ENCODE data around the gene WSCD1. TPM values are rescaled to one million over a fixed set of nuclear protein-coding genes. Genes with fewer than 3 reads are reported as not detected.
A peak's percentile ranks its signal among the peaks of the same experiment; 100 is the strongest.

Gene WSCD1
- total RNA-seq, 1 experiment from 2014 or later, result not detected

DNA sequence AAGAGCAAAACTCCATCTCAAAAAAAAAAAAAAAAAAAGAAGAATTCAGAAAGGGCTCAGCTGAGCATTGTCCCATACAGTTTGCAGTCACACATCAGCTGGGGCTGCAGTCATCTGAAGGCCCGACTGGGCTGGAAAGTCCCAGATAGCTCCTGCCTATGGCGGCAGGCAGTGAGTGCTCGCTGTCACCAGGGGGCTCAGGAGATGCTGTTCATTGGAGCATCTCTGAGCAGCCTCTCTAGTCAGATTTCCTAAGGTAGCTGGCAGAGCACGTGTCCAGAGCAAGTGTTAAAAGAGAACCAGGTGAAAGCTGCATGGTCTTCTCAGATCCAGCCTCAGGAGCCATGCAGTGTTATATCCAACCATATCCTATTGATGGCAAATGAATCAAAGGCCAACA, 75.8 kb downstream of the WSCD1 start:
- no peak overlapping the region for H3K27ac ChIP-seq (ENCODE audit: low read length)
- H2AFZ ChIP-seq (ENCODE audit: low read length), result no peak overlapping the region
- DNase-seq, result peak; percentile 58
- H3K79me2 ChIP-seq (ENCODE audit: low read length), result no peaks in the 10 kb centered on the region
- H3K36me3 ChIP-seq (ENCODE audit: insufficient read depth, low read length), result no peaks in the 10 kb centered on the region
- H3K9ac ChIP-seq (ENCODE audit: low read length), result no peak overlapping the region
- no peaks in the 10 kb centered on the region for H3K9me3 ChIP-seq (ENCODE audit: low read length)
- H3K4me2 ChIP-seq (ENCODE audit: low read depth, low read length, poor library complexity, severe bottlenecking), result no peak overlapping the region
- no peaks in the 10 kb centered on the region for H3K9me2 ChIP-seq (replicated peaks; ENCODE audit: insufficient read depth, low read length)
- no peaks in the 10 kb centered on the region for H3K27me3 ChIP-seq (ENCODE audit: low read length)
- H4K20me1 ChIP-seq (ENCODE audit: insufficient read depth, low read depth, low read length), result no peaks in the 10 kb centered on the region
- H3K4me1 ChIP-seq (ENCODE audit: low read length), result no peaks in the 10 kb centered on the region
- no peak overlapping the region for H3K4me3 ChIP-seq (ENCODE audit: low read length)

- Histone ChIP-seq H3K36me3 (ENCODE audit: insufficient read depth, low read length) (no peaks in the 10 kb centered on the region), H3K9me3 (ENCODE audit: low read length) (no peaks in the 10 kb centered on the region), H3K27ac (ENCODE audit: low read length) (no peak overlapping the region), H3K27me3 (ENCODE audit: low read length) (no peaks in the 10 kb centered on the region), H3K4me1 (ENCODE audit: low read length) (no peaks in the 10 kb centered on the region), H3K4me2 (ENCODE audit: low read depth, low read length, poor library complexity, severe bottlenecking) (no peak overlapping the region), H3K9ac (ENCODE audit: low read length) (no peak overlapping the region), H2AFZ (ENCODE audit: low read length) (no peak overlapping the region), H3K79me2 (ENCODE audit: low read length) (no peaks in the 10 kb centered on the region), H3K9me2 (replicated peaks; ENCODE audit: insufficient read depth, low read length) (no peaks in the 10 kb centered on the region), H3K4me3 (ENCODE audit: low read length) (no peak overlapping the region), H4K20me1 (ENCODE audit: insufficient read depth, low read depth, low read length) (no peaks in the 10 kb centered on the region)
- DNase-seq, result no peak
These were observed 76.9 kb downstream of the WSCD1 start for GRCh38 chr17:6147042-6147441.

DNA sequence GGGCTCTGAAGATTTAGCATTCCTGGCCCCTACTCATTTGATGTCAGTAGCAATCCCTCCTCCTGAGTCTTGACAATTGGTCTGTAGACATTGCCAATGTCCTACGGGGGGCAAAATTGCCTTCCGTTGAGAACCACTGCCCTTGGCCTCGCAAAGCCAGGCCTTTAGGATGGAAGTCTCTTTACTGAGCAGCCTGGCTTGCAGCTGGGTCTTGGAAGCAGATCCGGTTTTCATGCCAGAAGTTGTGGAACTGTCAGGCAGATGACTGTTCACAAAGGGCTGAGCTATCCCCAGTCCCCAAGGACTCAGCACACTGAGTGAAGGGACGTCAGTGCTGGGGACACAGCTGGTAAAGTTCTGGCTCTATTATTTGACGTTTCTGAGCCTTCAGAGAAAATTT, 83.2 kb downstream of the WSCD1 start:
- Histone ChIP-seq H3K4me3 (ENCODE audit: low read length) (no peak overlapping the region), H3K9me3 (ENCODE audit: low read length) (no peaks in the 10 kb centered on the region), H3K36me3 (ENCODE audit: insufficient read depth, low read length) (no peaks in the 10 kb centered on the region), H3K4me2 (ENCODE audit: low read depth, low read length, poor library complexity, severe bottlenecking) (no peak overlapping the region), H3K4me1 (ENCODE audit: low read length) (no peaks in the 10 kb centered on the region), H3K79me2 (ENCODE audit: low read length) (no peaks in the 10 kb centered on the region), H4K20me1 (ENCODE audit: insufficient read depth, low read depth, low read length) (no peaks in the 10 kb centered on the region), H3K9me2 (replicated peaks; ENCODE audit: insufficient read depth, low read length) (no peaks in the 10 kb centered on the region), H2AFZ (ENCODE audit: low read length) (no peak overlapping the region), H3K9ac (ENCODE audit: low read length) (no peak overlapping the region), H3K27me3 (ENCODE audit: low read length) (no peaks in the 10 kb centered on the region), H3K27ac (ENCODE audit: low read length) (no peak overlapping the region)
- DNase-seq, result no peak

- DNase-seq, result no peak
- H2AFZ ChIP-seq (ENCODE audit: low read length), result no peak overlapping the region
- no peak overlapping the region for H3K27ac ChIP-seq (ENCODE audit: low read length)
- H3K9me2 ChIP-seq (replicated peaks; ENCODE audit: insufficient read depth, low read length), result no peaks in the 10 kb centered on the region
- no peak overlapping the region for H3K9ac ChIP-seq (ENCODE audit: low read length)
- no peaks in the 10 kb centered on the region for H3K79me2 ChIP-seq (ENCODE audit: low read length)
- H4K20me1 ChIP-seq (ENCODE audit: insufficient read depth, low read depth, low read length), result no peaks in the 10 kb centered on the region
- no peak overlapping the region for H3K4me3 ChIP-seq (ENCODE audit: low read length)
- no peak overlapping the region for H3K4me2 ChIP-seq (ENCODE audit: low read depth, low read length, poor library complexity, severe bottlenecking)
- H3K36me3 ChIP-seq (ENCODE audit: insufficient read depth, low read length), result no peaks in the 10 kb centered on the region
- H3K9me3 ChIP-seq (ENCODE audit: low read length), result no peaks in the 10 kb centered on the region
- H3K4me1 ChIP-seq (ENCODE audit: low read length), result no peaks in the 10 kb centered on the region
- no peaks in the 10 kb centered on the region for H3K27me3 ChIP-seq (ENCODE audit: low read length)
These were observed 87.5 kb downstream of the WSCD1 start for GRCh38 chr17:6157716-6158115.

GRCh38 chr17:6159541-6160231, 89.5 kb downstream of the WSCD1 start:
- Histone ChIP-seq H3K4me1 (ENCODE audit: low read length) (no peaks in the 10 kb centered on the region), H3K9me2 (replicated peaks; ENCODE audit: insufficient read depth, low read length) (no peaks in the 10 kb centered on the region), H3K27ac (ENCODE audit: low read length) (no peak overlapping the region), H3K9ac (ENCODE audit: low read length) (no peak overlapping the region), H3K36me3 (ENCODE audit: insufficient read depth, low read length) (no peaks in the 10 kb centered on the region), H3K4me3 (ENCODE audit: low read length) (no peak overlapping the region), H3K4me2 (ENCODE audit: low read depth, low read length, poor library complexity, severe bottlenecking) (no peak overlapping the region), H3K9me3 (ENCODE audit: low read length) (no peaks in the 10 kb centered on the region), H3K27me3 (ENCODE audit: low read length) (no peaks in the 10 kb centered on the region), H2AFZ (ENCODE audit: low read length) (no peak overlapping the region), H3K79me2 (ENCODE audit: low read length) (no peaks in the 10 kb centered on the region), H4K20me1 (ENCODE audit: insufficient read depth, low read depth, low read length) (no peaks in the 10 kb centered on the region)
- no peak for DNase-seq

DNA sequence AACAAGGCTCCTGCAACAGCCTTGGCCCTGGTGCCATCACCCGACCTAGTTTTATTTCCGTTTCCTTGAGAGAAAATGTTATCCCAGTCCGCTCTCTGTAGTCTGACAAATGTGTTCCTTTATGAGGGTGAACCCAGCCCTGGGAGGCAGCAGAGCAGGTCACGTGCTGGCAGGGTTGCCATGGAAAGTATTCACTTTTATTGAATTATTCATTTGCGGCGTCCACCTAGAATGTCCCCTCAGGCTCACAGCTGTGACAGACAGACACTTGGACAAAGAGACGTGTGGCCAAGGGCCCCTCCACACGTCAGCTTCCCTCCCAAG, 90.0 kb downstream of the WSCD1 start:
- Histone ChIP-seq H4K20me1 (ENCODE audit: insufficient read depth, low read depth, low read length) (no peaks in the 10 kb centered on the region), H3K9ac (ENCODE audit: low read length) (no peak overlapping the region), H2AFZ (ENCODE audit: low read length) (no peak overlapping the region), H3K4me3 (ENCODE audit: low read length) (no peak overlapping the region), H3K4me2 (ENCODE audit: low read depth, low read length, poor library complexity, severe bottlenecking) (no peak overlapping the region), H3K9me3 (ENCODE audit: low read length) (no peaks in the 10 kb centered on the region), H3K4me1 (ENCODE audit: low read length) (no peaks in the 10 kb centered on the region), H3K27ac (ENCODE audit: low read length) (no peak overlapping the region), H3K27me3 (ENCODE audit: low read length) (no peaks in the 10 kb centered on the region), H3K79me2 (ENCODE audit: low read length) (no peaks in the 10 kb centered on the region), H3K36me3 (ENCODE audit: insufficient read depth, low read length) (no peaks in the 10 kb centered on the region), H3K9me2 (replicated peaks; ENCODE audit: insufficient read depth, low read length) (no peaks in the 10 kb centered on the region)
- DNase-seq, result no peak

- Histone ChIP-seq H3K9me2 (replicated peaks; ENCODE audit: insufficient read depth, low read length) (no peaks in the 10 kb centered on the region), H3K4me2 (ENCODE audit: low read depth, low read length, poor library complexity, severe bottlenecking) (no peak overlapping the region), H3K79me2 (ENCODE audit: low read length) (no peaks in the 10 kb centered on the region), H3K27me3 (ENCODE audit: low read length) (no peaks in the 10 kb centered on the region), H3K36me3 (ENCODE audit: insufficient read depth, low read length) (no peaks in the 10 kb centered on the region), H3K9me3 (ENCODE audit: low read length) (no peaks in the 10 kb centered on the region), H3K27ac (ENCODE audit: low read length) (no peak overlapping the region), H4K20me1 (ENCODE audit: insufficient read depth, low read depth, low read length) (no peaks in the 10 kb centered on the region), H2AFZ (ENCODE audit: low read length) (no peak overlapping the region), H3K9ac (ENCODE audit: low read length) (no peak overlapping the region), H3K4me3 (ENCODE audit: low read length) (no peak overlapping the region), H3K4me1 (ENCODE audit: low read length) (no peaks in the 10 kb centered on the region)
- no peak for DNase-seq
These were observed 91.0 kb downstream of the WSCD1 start for GRCh38 chr17:6160911-6161855.

DNA sequence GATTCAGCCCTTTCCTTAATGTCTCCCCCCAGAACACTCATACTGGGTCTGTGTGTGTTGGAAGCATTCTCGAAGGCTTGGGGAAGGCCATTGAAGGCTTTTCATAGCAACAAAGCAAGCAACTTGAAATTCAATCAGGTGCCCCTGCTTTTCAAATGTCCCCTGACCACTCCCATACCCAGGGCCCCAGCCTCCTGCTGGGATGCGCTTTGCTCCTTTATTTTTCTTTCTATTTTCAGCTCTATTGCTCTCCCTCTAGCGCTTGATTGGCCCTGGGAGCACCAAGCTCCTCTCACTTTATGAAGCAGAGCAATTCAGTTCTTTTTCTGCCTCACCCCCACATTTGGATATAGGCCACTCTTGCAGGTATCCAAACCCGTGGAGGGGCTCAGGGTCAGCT, 92.0 kb downstream of the WSCD1 start:
- Histone ChIP-seq H2AFZ (ENCODE audit: low read length) (no peak overlapping the region), H4K20me1 (ENCODE audit: insufficient read depth, low read depth, low read length) (no peaks in the 10 kb centered on the region), H3K9me2 (replicated peaks; ENCODE audit: insufficient read depth, low read length) (no peaks in the 10 kb centered on the region), H3K79me2 (ENCODE audit: low read length) (no peaks in the 10 kb centered on the region), H3K4me3 (ENCODE audit: low read length) (no peak overlapping the region), H3K4me1 (ENCODE audit: low read length) (no peaks in the 10 kb centered on the region), H3K9me3 (ENCODE audit: low read length) (no peaks in the 10 kb centered on the region), H3K27me3 (ENCODE audit: low read length) (no peaks in the 10 kb centered on the region), H3K36me3 (ENCODE audit: insufficient read depth, low read length) (no peaks in the 10 kb centered on the region), H3K27ac (ENCODE audit: low read length) (no peak overlapping the region), H3K4me2 (ENCODE audit: low read depth, low read length, poor library complexity, severe bottlenecking) (no peak overlapping the region), H3K9ac (ENCODE audit: low read length) (no peak overlapping the region)
- no peak for DNase-seq
